Naive thymus-derived CD4-positive, alpha-beta T cell (primary cell): Measurements from ENCODE around the gene UBR2. TPM values are rescaled to one million over a fixed set of nuclear protein-coding genes. Genes with fewer than 3 reads are reported as not detected.
A peak's percentile ranks its signal among the peaks of the same experiment; 100 is the strongest.

Experiments used
- ATAC-seq: fragments of 150-1000 bp; cut with Tn5 transposase; 2 replicates; pipeline ENCODE4 v1.10.0; 2021; ENCODE audit warnings: mild to moderate bottlenecking, moderate library complexity
- CTCF ChIA-PET: fragments of 350-600 bp; sonication (Branson Sonifier 250); formaldehyde crosslinking; loops from one replicate; lab custom pipeline; 2021; ENCODE audit warnings: antibody characterized with exemption; lab: Charles Lee
- POLR2A ChIA-PET: fragments of 350-600 bp; sonication (Branson Sonifier 250); formaldehyde crosslinking; loops from one replicate; lab custom pipeline; 2021; ENCODE audit warnings: antibody characterized with exemption, inconsistent platforms; lab: Charles Lee
- DNase-seq, 9 donors: peaks; one replicate each; pipeline versions ENCODE4 v3.0.0 to v3.0.0-alpha.2; 2020 to 2022; ENCODE audit warnings: mixed read lengths in 1 of 9
- H3K27ac ChIP-seq: one replicate; pipeline ENCODE4 v1.7.0; 2013; ENCODE audit warnings: mild to moderate bottlenecking, low read depth, low read length, moderate library complexity
- H3K27me3 ChIP-seq, 2 donors: one replicate each; pipeline ENCODE4 v1.7.0; 2013; ENCODE audit warnings: low read length in 2 of 2, mild to moderate bottlenecking in 2 of 2, moderate library complexity in 2 of 2; ENCODE audit not compliant: control insufficient read depth in 2 of 2, insufficient read depth in 2 of 2
- H3K36me3 ChIP-seq, 3 experiments: 1 replicate in 2 of 3; 2 replicates in 1 of 3; pipeline ENCODE4 v1.7.0; 2013; ENCODE audit warnings: low read length in 3 of 3, mild to moderate bottlenecking in 3 of 3, moderate library complexity in 1 of 3; ENCODE audit not compliant: insufficient read depth in 3 of 3, control insufficient read depth in 2 of 3
- H3K4me1 ChIP-seq, 2 donors: one replicate each; pipeline ENCODE4 v1.7.0; 2013; ENCODE audit warnings: low read length in 2 of 2, mild to moderate bottlenecking in 2 of 2, moderate library complexity in 1 of 2; ENCODE audit not compliant: control insufficient read depth in 2 of 2, insufficient read depth in 2 of 2
- H3K4me3 ChIP-seq: 2 replicates; pipeline ENCODE4 v1.7.0; 2013; ENCODE audit warnings: mild to moderate bottlenecking, low read length
- H3K9me3 ChIP-seq, 3 experiments: 1 replicate in 2 of 3; 2 replicates in 1 of 3; pipeline ENCODE4 v1.7.0; 2013; ENCODE audit warnings: low read length in 3 of 3; ENCODE audit not compliant: control insufficient read depth in 2 of 3
- H3K27ac Mint-ChIP-seq, 9 donors: one replicate each; pipeline ENCODE4 v1.8.0; 2020 to 2022; ENCODE audit warnings: mixed read lengths in 9 of 9, mild to moderate bottlenecking in 8 of 9, moderate library complexity in 5 of 9, inconsistent platforms in 2 of 9
- H3K27me3 Mint-ChIP-seq, 5 donors: one replicate each; pipeline ENCODE4 v1.8.0; 2021 to 2022; ENCODE audit warnings: mixed read lengths in 5 of 5, mild to moderate bottlenecking in 1 of 5
- H3K36me3 Mint-ChIP-seq, 5 donors: one replicate each; pipeline ENCODE4 v1.8.0; 2020 to 2022; ENCODE audit warnings: mixed read lengths in 5 of 5, mild to moderate bottlenecking in 3 of 5, inconsistent platforms in 1 of 5
- H3K4me1 Mint-ChIP-seq, 7 donors: one replicate each; pipeline ENCODE4 v1.8.0; 2020 to 2022; ENCODE audit warnings: mixed read lengths in 7 of 7, mild to moderate bottlenecking in 3 of 7, inconsistent platforms in 1 of 7
- H3K4me3 Mint-ChIP-seq, 10 donors: one replicate each; pipeline ENCODE4 v1.8.0; 2020 to 2022; ENCODE audit warnings: mild to moderate bottlenecking in 10 of 10, mixed read lengths in 10 of 10, moderate library complexity in 6 of 10, inconsistent platforms in 2 of 10
- H3K9me3 Mint-ChIP-seq, 11 donors: one replicate each; pipeline ENCODE4 v1.8.0; 2020 to 2022; ENCODE audit warnings: mixed read lengths in 11 of 11, mild to moderate bottlenecking in 4 of 11, inconsistent platforms in 1 of 11, moderate library complexity in 1 of 11
- intact Hi-C, 2 donors: fragments of 100-400 bp; cut with micrococcal nuclease; formaldehyde crosslinking; loops; one replicate each; pipeline ENCODE4 v1.15.1; 2023
- polyA plus RNA-seq, 2 donors: library from polyadenylated mRNA; unstranded; fragments of 300-500 nt; fragmentation: Illumina TruSeq; gene quantifications; one replicate each; pipeline ENCODE4 v1.2.3, GENCODE V29; 2021
- total RNA-seq, 6 experiments: library from RNA in 5 of 6; stranded (reverse) in 5 of 6; gene quantifications; 1 replicate in 5 of 6; 2 replicates in 1 of 6; pipeline ENCODE4 v1.2.3 and lab custom pipeline; 2021 to 2026

UBR2 gene
- total RNA-seq (10 to 100 TPM; 35.6 to 45.5 (median 38.9) TPM), polyA plus RNA-seq (10 to 100 TPM; 10.1 to 12.3 TPM), total RNA-seq (lab: John Stamatoyannopoulos, UW) (149 reads per million, percentile 90 among the genes with 10 or more reads in this experiment)

DNA sequence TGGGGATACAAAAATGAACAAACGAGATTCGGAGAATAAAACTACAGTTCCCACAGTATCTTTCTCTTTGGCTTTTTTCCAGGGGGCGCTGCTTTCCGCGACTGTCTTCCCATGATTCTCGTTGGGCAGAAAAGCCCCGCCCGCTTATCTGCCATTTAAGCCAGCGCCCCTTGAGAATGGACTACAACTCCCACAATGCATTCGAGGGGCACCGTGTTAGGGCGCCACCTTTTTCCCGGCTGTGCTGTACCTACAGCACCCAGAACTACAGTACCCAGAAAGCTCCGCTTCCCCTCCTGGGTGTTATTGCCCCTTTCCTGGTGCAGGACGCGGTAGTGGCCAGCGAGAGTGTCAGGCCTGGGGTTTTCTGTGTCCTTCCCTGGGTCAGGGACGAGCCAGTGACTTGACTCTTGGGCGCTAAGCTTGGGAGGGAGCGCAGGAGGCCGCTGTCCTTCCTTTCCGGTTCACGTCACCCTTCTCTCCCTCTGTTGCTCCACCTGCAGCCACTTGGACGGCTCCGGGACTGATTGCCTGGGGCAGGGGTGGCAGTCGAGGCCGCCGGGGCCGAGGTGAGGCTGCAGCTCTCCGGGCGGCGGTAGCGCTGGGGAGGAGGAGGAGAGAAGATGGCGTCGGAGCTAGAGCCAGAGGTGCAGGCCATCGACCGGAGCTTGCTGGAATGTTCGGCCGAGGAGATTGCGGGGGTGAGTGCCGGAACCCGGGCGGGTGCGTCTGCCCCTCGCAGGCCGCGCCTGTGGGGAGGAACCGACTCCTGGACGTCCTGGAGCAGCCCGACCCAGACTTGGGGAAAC lies at the start of gene UBR2:
Gene UBR2, plus strand, starts transcription at position 333 of the 809 bp plus-strand sequence. Its CDS starts 291 bp downstream, at position 624.
- H3K4me1 Mint-ChIP-seq: peaks cover 17 to 43% (median 29%) of the 10 kb centered on the region in 7 donors

DNA sequence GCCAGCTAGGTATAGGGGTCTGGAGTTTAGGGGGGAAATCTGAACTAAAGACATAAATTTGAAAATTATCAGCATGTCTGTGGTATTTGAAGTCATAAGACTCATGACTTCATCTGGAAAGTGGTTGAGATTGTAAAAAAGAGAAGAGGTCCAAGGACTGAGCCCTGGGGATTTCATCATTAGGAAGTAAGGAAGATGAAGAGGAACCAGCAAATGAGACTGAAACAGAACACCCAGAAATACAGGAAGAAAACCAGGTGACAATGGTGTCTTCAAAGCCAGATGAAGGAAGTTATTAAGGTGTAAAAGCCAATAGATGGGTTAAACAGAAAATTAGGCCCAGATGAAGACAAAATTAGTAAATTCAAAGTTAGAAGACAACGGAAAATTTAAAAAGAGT lies 49.1 kb upstream of the UBR2 start:
- Histone ChIP-seq H3K27ac (no peak overlapping the region), H3K4me1 (no peaks in the 10 kb centered on the region), H3K36me3 (no peaks in the 10 kb centered on the region), H3K4me3 (no peak overlapping the region), H3K9me3 (no peaks in the 10 kb centered on the region), H3K27me3 (no peaks in the 10 kb centered on the region)
- Mint-ChIP-seq H3K9me3 (peaks cover 0 to under 1% (median 0%) of the 10 kb centered on the region in 11 donors), H3K4me1 (peaks cover 0 to 7% (median 0%) of the 10 kb centered on the region in 7 donors), H3K4me3 (no peak overlapping the region), H3K27me3 (no peaks in the 10 kb centered on the region), H3K27ac (peak overlapping the region in 1 of 9 donors; percentile 1), H3K36me3 (peaks cover 0 to under 1% (median 0%) of the 10 kb centered on the region in 5 donors)
- CTCF ChIA-PET: interaction anchor here (0.6 kb wide), 1 partner anchor 926 kb away, joined by 4 read pairs; no protein-coding TSS in a partner anchor
- DNase-seq (no peak), ATAC-seq (peak; percentile 32)
- intact Hi-C loops: no loop called here
- POLR2A ChIA-PET: no interaction called here

More for the DNA sequence above, at the start of gene UBR2:
- DNase-seq (peak; percentile 67 to 97 (median 93)), ATAC-seq (peak; percentile 99)
- peak within 1 kb of the TSS; percentile 95 for H3K27ac ChIP-seq
- H3K9me3 Mint-ChIP-seq: no peaks in the 10 kb centered on the region
- peak within 1 kb of the TSS; percentile 94 to 100 (median 96) for H3K4me3 Mint-ChIP-seq
- H3K27me3 ChIP-seq: no peaks in the 10 kb centered on the region
- peaks cover 0 to 11% (median 4%) of the 10 kb centered on the region in 5 donors for H3K36me3 Mint-ChIP-seq
- H3K27me3 Mint-ChIP-seq: peaks cover 0 to 7% (median 0%) of the 10 kb centered on the region in 5 donors
- H3K27ac Mint-ChIP-seq: peak within 1 kb of the TSS; percentile 89 to 98 (median 93)
- H3K36me3 ChIP-seq: peaks cover 0 to 8% (median 0%) of the 10 kb centered on the region in 3 experiments
- intact Hi-C loops: loop anchor here (1.0 to 10.0 kb wide), 30 partner anchors 8 to 1563 kb away; partner anchors contain the start of genes ABCC10 (in 2 of the 2), KLC4 (in 2 of the 2), KLHDC3 (in 2 of the 2) and MRPL2 (in 2 of the 2)
- peak within 1 kb of the TSS; percentile 92 for H3K4me3 ChIP-seq
- CTCF ChIA-PET: interaction anchor here (0.7 to 2.3 kb wide), 8 partner anchors 8 to 776 kb away, joined by 3 to 11 read pairs (median 5); partner anchors contain the start of gene TOMM6
- H3K9me3 ChIP-seq: no peaks in the 10 kb centered on the region
- POLR2A ChIA-PET: interaction anchor here (0.6 to 2.3 kb wide), 26 partner anchors 8 to 830 kb away, joined by 3 to 12 read pairs (median 4); partner anchors contain the start of genes BYSL, CNPY3, KLC4 and MED20
- H3K4me1 ChIP-seq: peaks cover 7 to 12% of the 10 kb centered on the region in 2 donors

DNA sequence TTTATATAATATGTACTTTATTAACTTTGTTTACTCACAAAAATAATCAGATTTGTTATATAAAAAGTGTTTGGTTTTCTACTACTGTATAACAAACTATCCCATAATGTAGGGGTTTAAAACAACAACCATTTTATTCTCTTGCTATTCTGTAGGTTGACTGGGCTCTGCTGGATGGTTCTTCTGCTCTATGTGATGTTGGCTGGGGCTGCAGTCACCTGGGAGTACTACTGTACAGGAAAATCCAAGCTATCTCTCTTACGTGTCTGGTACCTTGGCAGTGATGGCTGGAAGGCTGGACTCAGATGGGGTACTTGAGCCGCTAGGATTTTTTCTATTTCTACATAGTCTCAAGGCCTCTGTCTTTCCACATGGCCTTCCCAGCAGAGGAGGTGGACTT lies 44.0 kb upstream of the UBR2 start:
- no peaks in the 10 kb centered on the region for H3K4me1 ChIP-seq
- no peak overlapping the region for H3K27ac Mint-ChIP-seq
- H3K27me3 ChIP-seq: no peaks in the 10 kb centered on the region
- peaks cover 0 to 3% (median 0%) of the 10 kb centered on the region in 3 experiments for H3K9me3 ChIP-seq
- no peak overlapping the region for H3K4me3 ChIP-seq
- peaks cover 0 to 3% (median 3%) of the 10 kb centered on the region in 5 donors for H3K36me3 Mint-ChIP-seq
- DNase-seq (no peak), ATAC-seq (no peak)
- H3K4me1 Mint-ChIP-seq: peaks cover 0 to 7% (median 0%) of the 10 kb centered on the region in 7 donors
- CTCF ChIA-PET: interaction anchor here (0.6 kb wide), 2 partner anchors 11 to 154 kb away, joined by 3 read pairs; no protein-coding TSS in a partner anchor
- H3K4me3 Mint-ChIP-seq: no peak overlapping the region
- peaks cover 0 to 11% (median 4%) of the 10 kb centered on the region in 11 donors for H3K9me3 Mint-ChIP-seq
- POLR2A ChIA-PET: no interaction called here
- no peaks in the 10 kb centered on the region for H3K36me3 ChIP-seq
- H3K27me3 Mint-ChIP-seq: no peaks in the 10 kb centered on the region
- intact Hi-C loops: no loop called here
- H3K27ac ChIP-seq: no peak overlapping the region

DNA sequence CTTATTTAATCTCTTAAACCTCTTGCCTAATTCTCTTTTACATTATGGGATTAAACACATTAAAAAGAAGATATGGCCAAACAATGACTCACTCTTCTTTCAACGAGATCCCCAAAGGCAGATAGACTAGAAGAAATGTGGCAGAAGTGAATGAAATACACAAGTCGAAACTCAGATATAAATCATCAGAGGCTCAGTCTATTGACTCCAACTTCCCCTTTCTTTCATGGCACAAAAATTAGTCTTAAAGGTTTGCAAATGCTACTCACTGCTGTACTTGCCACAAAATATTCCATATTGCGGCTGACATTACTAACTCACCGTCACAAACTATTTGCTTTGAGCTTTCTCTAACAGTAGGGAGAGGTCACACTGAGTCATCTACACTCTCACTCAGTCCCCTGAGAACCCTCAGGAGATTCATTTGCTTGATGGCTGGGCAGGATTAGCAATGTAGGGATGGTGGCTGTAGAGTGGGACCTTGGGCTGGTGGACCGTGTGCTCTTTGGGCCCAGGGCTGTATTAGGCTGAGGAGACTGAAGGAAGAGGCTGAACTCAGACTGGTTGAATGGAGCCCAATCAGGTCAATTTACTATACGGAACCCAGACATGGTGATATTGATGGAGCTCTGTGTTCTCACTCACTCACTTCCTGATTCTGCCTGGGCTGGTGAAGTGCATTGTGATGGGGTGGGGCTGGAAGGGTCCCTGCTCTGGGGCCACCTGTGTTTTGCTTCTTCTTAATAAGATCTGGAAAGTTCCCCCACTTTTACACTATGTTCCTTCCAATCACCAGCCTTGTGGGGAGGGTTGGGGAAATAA lies 42.8 kb upstream of the UBR2 start:
- H3K27me3 ChIP-seq: no peaks in the 10 kb centered on the region
- peaks cover 0 to 3% (median 3%) of the 10 kb centered on the region in 5 donors for H3K36me3 Mint-ChIP-seq
- ChIA-PET CTCF (interaction anchor here (1.0 kb wide), 1 partner anchor 27 kb away, joined by 3 read pairs; no protein-coding TSS in a partner anchor), POLR2A (no interaction called here)
- peaks cover 0 to 11% (median 4%) of the 10 kb centered on the region in 11 donors for H3K9me3 Mint-ChIP-seq
- H3K27ac ChIP-seq: no peak overlapping the region
- H3K36me3 ChIP-seq: no peaks in the 10 kb centered on the region
- no peaks in the 10 kb centered on the region for H3K4me1 ChIP-seq
- no peak overlapping the region for H3K4me3 Mint-ChIP-seq
- peaks cover 0 to 3% (median 0%) of the 10 kb centered on the region in 3 experiments for H3K9me3 ChIP-seq
- DNase-seq (peak in 1 of 9 donors; percentile 28), ATAC-seq (peak; percentile 69)
- H3K27me3 Mint-ChIP-seq: no peaks in the 10 kb centered on the region
- H3K4me1 Mint-ChIP-seq: peaks cover 0 to 7% (median 0%) of the 10 kb centered on the region in 7 donors
- no peak overlapping the region for H3K27ac Mint-ChIP-seq
- intact Hi-C loops: no loop called here
- H3K4me3 ChIP-seq: no peak overlapping the region

GRCh38 chr6:42522036-42522435 lies 41.8 kb upstream of the UBR2 start:
- DNase-seq: no peak
- ChIA-PET POLR2A (interaction anchor here (0.7 kb wide), 1 partner anchor 439 kb away, joined by 3 read pairs; no protein-coding TSS in a partner anchor), CTCF (no interaction called here)
- Mint-ChIP-seq H3K27me3 (no peaks in the 10 kb centered on the region), H3K4me3 (peak overlapping the region in 1 of 10 donors; percentile 38), H3K9me3 (peaks cover 0 to 11% (median 4%) of the 10 kb centered on the region in 11 donors), H3K36me3 (peaks cover 0 to 3% (median 3%) of the 10 kb centered on the region in 5 donors), H3K27ac (no peak overlapping the region), H3K4me1 (peaks cover 0 to 7% (median 0%) of the 10 kb centered on the region in 7 donors)
- intact Hi-C loops: no loop called here
- Histone ChIP-seq H3K36me3 (no peaks in the 10 kb centered on the region), H3K9me3 (peaks cover 0 to 3% (median 0%) of the 10 kb centered on the region in 3 experiments), H3K4me3 (no peak overlapping the region), H3K27me3 (no peaks in the 10 kb centered on the region), H3K27ac (no peak overlapping the region), H3K4me1 (no peaks in the 10 kb centered on the region)
- ATAC-seq: no peak
